ENCODE results near the gene MAP3K19.
"Not testable (repeated sequence)": the region's sequence is repeated elsewhere in the genome, so short reads cannot be mapped to it uniquely, and the experiment has no call there.

The MAP3K19 gene

GRCh38 chr2:134988994-134989605 is 58.1 kb downstream of the MAP3K19 start:
- no peak for DNase-seq (ENCODE audit: low spot score)
- Histone ChIP-seq H3K4me3 (no peak overlapping the region), H3K27ac (no peak overlapping the region)
- no peak for TF ChIP-seq CTCF (IDR thresholded peaks at IDR 0.05)

DNA sequence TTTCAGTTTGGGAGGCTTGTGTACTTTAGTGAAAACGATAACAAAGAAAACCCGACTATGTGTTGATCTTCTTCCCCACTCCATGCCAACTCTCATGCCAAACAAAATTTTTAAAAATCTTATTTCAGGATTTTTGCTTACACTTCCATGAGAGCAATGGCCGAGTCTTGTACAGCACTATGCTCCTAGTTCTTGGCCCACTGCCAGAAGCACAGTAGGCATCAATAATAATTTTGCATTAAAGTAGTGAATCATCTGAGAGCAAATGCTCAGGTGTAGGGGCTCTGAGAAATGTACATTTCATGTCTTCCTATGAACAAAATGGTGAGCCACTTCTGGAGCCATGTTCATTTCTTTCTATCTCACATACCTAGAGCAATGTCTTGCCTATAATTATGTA is 62.2 kb downstream of the MAP3K19 start:
- DNase-seq (ENCODE audit: low spot score) = no peak
- no peak for TF ChIP-seq CTCF (IDR thresholded peaks at IDR 0.05)
- Histone ChIP-seq H3K27ac (no peak overlapping the region), H3K4me3 (no peak overlapping the region)

- no peak for DNase-seq (ENCODE audit: low spot score)
- TF ChIP-seq CTCF (IDR thresholded peaks at IDR 0.05) = no peak
- Histone ChIP-seq H3K27ac (no peak overlapping the region), H3K4me3 (no peak overlapping the region)
These were observed 64.6 kb downstream of the MAP3K19 start for GRCh38 chr2:134982603-134983002.

DNA sequence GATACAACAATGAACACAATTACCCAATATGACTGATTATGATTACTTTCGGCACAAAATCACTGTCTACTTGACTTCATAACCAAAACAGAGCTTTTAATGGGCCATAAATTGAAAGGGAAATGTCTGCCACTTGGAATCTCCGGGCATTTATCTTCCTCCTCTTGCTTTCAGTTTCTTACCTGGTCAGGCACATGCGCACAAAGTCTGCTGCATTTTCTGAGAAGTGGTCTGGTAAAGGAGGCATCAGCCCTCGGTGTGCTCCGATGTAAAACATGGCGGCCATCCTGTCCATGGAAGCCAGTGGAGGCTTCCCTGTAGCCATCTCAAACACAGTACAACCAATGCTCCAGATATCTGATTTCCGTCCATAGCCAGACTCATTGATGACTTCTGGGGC is 66.6 kb downstream of the MAP3K19 start:
- H3K27ac ChIP-seq = no peak overlapping the region
- no peak for TF ChIP-seq CTCF (IDR thresholded peaks at IDR 0.05)
- H3K4me3 ChIP-seq = no peak overlapping the region
- no peak for DNase-seq (ENCODE audit: low spot score)

- Histone ChIP-seq H3K27ac (no peak overlapping the region), H3K4me3 (no peak overlapping the region)
- TF ChIP-seq CTCF (IDR thresholded peaks at IDR 0.05) = no peak
- DNase-seq (ENCODE audit: low spot score) = no peak
These were observed 68.0 kb downstream of the MAP3K19 start for GRCh38 chr2:134979221-134979620.

GRCh38 chr2:134977104-134977503 is 70.1 kb downstream of the MAP3K19 start:
- not testable (repeated sequence) for H3K27ac ChIP-seq; DNase-seq (ENCODE audit: low spot score); H3K4me3 ChIP-seq

DNA sequence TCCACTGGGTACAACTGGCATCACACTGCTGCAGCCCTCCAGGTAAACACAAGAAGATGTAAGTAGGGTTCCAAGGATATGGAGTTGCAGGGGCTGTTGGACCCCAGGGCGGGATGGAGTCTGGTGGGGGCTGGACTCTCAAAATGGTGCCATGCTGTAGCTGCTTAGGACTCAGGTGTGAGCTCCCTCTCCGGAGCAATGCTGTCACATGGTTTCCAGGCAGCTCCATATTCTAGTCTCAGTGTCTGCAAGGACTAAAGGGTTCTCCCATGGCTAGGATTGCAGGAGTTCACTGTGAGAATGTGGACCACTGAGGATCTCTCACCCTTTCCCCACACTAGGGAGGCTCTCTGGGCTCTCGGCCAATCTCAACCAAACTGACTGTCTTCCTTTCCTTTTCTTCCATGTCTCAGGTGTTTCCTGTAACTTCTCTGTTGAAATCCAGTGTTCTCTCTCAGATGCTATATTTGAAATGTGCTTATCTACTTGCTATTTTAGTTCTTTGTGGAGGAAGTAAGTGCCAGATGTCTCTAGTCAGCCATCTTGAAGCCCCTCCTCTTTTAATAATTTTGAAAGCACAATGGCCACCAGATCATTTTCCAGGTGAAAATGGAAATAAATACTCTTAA is 71.1 kb downstream of the MAP3K19 start:
- H3K27ac ChIP-seq = no peak overlapping the region
- H3K4me3 ChIP-seq = no peak overlapping the region
- no peak for TF ChIP-seq CTCF (IDR thresholded peaks at IDR 0.05)
- no peak for DNase-seq (ENCODE audit: low spot score)
